Upper lobe of left lung (tissue), 6 donors: ENCODE measurements around the gene ACTR1A. TPM values are rescaled to one million over a fixed set of nuclear protein-coding genes. Genes with fewer than 3 reads are reported as not detected.

Experiments used
- ATAC-seq, 2 donors: fragments of 200-7000 bp; cut with Tn5 transposase; one replicate each; pipeline ENCODE4 v1.9.1; 2022; ENCODE audit warnings: mild to moderate bottlenecking in 2 of 2, moderate library complexity in 2 of 2; ENCODE audit not compliant: low FRiP score in 2 of 2
- DNase-seq, 2 donors: peaks; one replicate each; pipeline ENCODE4 v3.0.0-alpha.2; 2019 to 2020
- H3K27ac ChIP-seq, 4 donors: fragments of 200-600 bp; sonication (generic); one replicate each; pipeline ENCODE4 v1.5.1; 2016 to 2019
- H3K27me3 ChIP-seq, 4 donors: fragments of 200-600 bp; sonication (generic); one replicate each; pipeline ENCODE4 v1.5.1; 2017 to 2019
- H3K36me3 ChIP-seq, 4 donors: fragments of 200-600 bp; sonication (generic); one replicate each; pipeline ENCODE4 v1.5.1; 2016 to 2019
- H3K4me1 ChIP-seq, 4 donors: fragments of 200-600 bp; sonication (generic); one replicate each; pipeline ENCODE4 v1.5.1; 2018 to 2019
- H3K4me3 ChIP-seq, 4 donors: fragments of 200-600 bp; sonication (generic); one replicate each; pipeline ENCODE4 v1.5.1; 2017 to 2019; ENCODE audit warnings: mild to moderate bottlenecking in 2 of 4, moderate library complexity in 1 of 4
- H3K9me3 ChIP-seq, 4 donors: fragments of 200-600 bp; sonication (generic); one replicate each; pipeline ENCODE4 v1.5.1; 2018 to 2019
- EP300 ChIP-seq, 4 donors: sonication (generic); formaldehyde crosslinking; IDR thresholded peaks; one replicate each; pipeline ENCODE4 v1.5.1; 2017; ENCODE audit warnings: antibody characterized with exemption in 4 of 4, control low read depth in 2 of 4
- POLR2A ChIP-seq, 4 donors: fragments of 450-650 bp; IDR thresholded peaks; one replicate each; pipeline ENCODE4 v1.5.1; 2016 to 2017; ENCODE audit warnings: antibody characterized with exemption in 4 of 4, mild to moderate bottlenecking in 2 of 4
- POLR2AphosphoS5 ChIP-seq, 2 donors: sonication (generic); formaldehyde crosslinking; IDR thresholded peaks; one replicate each; pipeline ENCODE4 v1.5.1; 2017; ENCODE audit warnings: antibody characterized with exemption in 2 of 2
- WGBS, 2 donors: methylation state at CpG; one replicate each; pipeline ENCODE4 v1.1.5; 2017 to 2018; 5-methylcytosine and 5-hydroxymethylcytosine counted together
- small RNA-seq, 4 donors: library from RNA; depleted of rRNA; stranded (forward); fragments of <200 nt; gene quantifications; one replicate each; pipeline ENCODE3, GENCODE V24; 2016
- total RNA-seq, 6 donors: library from RNA; depleted of rRNA in 4 of 6; stranded (reverse); fragments of >200 nt in 4 of 6; gene quantifications; one replicate each; pipeline versions ENCODE4 v1.1.0 to v1.2.1, GENCODE V29; 2016 to 2021
- TF ChIP-seq, protein P1 (sequence below), 6 experiments: fragments of 450-650 bp in 4 of 6; fragments of 200-600 bp in 2 of 6; sonication (generic) in 2 of 6; IDR thresholded peaks; one replicate each; pipeline ENCODE4 v1.5.1; 2016 to 2019; ENCODE audit warnings: antibody characterized with exemption in 6 of 6
- donor health status: DM: no; HTN: no; CAD: no; lungs with moderate emphysema.
- donor health status: DM: no; HTN: yes; CAD: no; lungs with severe emphysema.

Gene ACTR1A
- total RNA-seq, 6 donors from 2014 or later, result 54.5 to 126 (median 93.2) TPM

DNA sequence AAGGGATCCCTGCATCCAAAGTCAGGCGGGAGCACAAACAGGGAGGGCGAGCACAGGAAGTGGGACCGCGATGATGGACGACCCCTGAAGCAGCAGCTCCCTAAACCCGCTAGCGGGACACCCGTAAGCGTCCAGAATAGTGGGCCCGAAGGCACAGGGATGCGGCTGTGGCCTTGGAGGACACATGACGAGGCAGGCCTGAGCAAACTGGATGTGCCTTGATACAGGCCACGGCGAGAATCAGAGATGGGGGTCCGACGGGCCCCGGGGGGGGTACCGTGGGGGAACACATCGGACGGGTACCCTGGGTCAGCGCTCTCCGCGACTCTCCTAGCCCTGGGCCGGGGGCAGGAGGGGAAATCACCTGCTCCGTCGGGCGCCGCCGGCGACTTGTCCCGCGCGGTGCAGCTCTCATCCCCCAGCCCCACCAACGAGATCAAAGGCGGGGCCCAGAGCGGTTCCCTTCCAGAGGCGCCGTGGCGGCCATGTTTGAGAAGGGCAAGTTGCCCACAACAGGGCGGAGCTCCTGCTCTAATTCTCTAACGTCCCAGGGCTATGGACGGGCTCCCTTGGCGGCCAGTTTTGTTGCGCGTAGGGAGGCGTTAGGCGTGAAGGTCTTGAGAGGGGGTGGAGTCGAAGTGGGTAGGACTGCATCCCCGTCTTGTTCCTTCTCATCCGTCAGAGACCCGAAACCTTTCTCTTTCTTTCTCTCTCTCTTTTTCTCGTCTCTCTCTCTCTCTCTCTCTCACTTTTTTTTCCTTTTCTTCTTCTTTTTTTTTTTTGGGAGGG lies 70.2 kb downstream of the ACTR1A start, which contains the start of gene CUEDC2:
Gene CUEDC2, minus strand, starts transcription at position 413 of the 789 bp plus-strand sequence. CDS start 7,386 bp downstream, outside the sequence.
- ATAC-seq (peak; percentile 97), DNase-seq (peak; percentile 97)
- no peaks in the 10 kb centered on the region for H3K9me3 ChIP-seq
- H3K4me1 ChIP-seq, result peaks cover 22 to 47% (median 42%) of the 10 kb centered on the region in 4 donors
- H3K27ac ChIP-seq, result peak within 1 kb of the TSS; percentile 68 to 94 (median 88)
- no peaks in the 10 kb centered on the region for H3K27me3 ChIP-seq
- H3K36me3 ChIP-seq, result no peaks in the 10 kb centered on the region
- H3K4me3 ChIP-seq, result peak within 1 kb of the TSS; percentile 74 to 94 (median 86)
- peak in 1 of 4 donors; percentile 27 for TF ChIP-seq EP300 (IDR thresholded peaks at IDR 0.05)
- peak; percentile 62 to 86 for TF ChIP-seq POLR2AphosphoS5 (IDR thresholded peaks at IDR 0.05)
- peak in 2 of 4 donors; percentile 14 to 64 for TF ChIP-seq POLR2A (IDR thresholded peaks at IDR 0.05)
- TF ChIP-seq, protein P1, sequence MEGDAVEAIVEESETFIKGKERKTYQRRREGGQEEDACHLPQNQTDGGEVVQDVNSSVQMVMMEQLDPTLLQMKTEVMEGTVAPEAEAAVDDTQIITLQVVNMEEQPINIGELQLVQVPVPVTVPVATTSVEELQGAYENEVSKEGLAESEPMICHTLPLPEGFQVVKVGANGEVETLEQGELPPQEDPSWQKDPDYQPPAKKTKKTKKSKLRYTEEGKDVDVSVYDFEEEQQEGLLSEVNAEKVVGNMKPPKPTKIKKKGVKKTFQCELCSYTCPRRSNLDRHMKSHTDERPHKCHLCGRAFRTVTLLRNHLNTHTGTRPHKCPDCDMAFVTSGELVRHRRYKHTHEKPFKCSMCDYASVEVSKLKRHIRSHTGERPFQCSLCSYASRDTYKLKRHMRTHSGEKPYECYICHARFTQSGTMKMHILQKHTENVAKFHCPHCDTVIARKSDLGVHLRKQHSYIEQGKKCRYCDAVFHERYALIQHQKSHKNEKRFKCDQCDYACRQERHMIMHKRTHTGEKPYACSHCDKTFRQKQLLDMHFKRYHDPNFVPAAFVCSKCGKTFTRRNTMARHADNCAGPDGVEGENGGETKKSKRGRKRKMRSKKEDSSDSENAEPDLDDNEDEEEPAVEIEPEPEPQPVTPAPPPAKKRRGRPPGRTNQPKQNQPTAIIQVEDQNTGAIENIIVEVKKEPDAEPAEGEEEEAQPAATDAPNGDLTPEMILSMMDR (IDR thresholded peaks at IDR 0.05), result no peak
- WGBS, 2 donors, result 0% methylated on average over 23 to 34 of the region's 52 CpGs

DNA sequence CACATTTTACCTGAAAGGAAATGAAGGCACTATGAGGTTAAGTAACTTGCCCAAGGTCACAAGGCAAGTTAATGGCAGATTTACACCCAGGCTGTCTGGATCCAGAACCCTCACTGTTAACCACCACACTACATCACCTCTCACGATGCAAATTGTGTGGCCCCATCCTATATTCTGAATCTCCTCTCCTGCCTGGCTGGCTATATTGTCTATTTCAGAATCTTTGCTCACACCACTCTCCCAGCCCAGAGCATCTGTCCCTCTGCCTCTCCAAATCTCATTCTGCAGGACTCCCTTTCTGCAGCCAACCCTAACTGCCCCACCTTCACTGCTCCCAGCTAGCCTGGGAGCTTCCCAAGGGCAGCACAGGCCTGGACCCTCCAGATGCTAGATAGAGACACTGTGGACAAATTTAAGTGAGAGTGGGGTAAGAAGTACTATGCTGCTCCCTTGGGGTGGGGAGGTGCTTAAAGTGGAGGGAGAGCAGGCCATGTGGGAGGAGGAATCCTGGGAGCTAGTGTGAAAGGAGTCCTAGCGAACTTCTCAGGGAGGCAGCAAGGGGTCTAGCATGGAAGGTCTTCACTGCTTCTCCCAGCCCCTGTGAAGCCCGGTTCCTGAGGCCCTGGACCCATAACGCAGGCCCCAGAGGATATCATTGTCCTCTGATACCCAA lies 70.9 kb downstream of the ACTR1A start:
- ATAC-seq, result no peak
- no peaks in the 10 kb centered on the region for H3K9me3 ChIP-seq
- WGBS, 2 donors, result 22 to 24% methylated on average over 3 to 4 of the region's 4 CpGs
- TF ChIP-seq POLR2A (IDR thresholded peaks at IDR 0.05) (no peak), EP300 (IDR thresholded peaks at IDR 0.05) (no peak), POLR2AphosphoS5 (IDR thresholded peaks at IDR 0.05) (no peak)
- TF ChIP-seq, protein P1 (IDR thresholded peaks at IDR 0.05), result no peak
- DNase-seq, result no peak
- H3K4me3 ChIP-seq, result peak overlapping the region; percentile 74 to 94 (median 86)
- peak overlapping the region; percentile 68 to 94 (median 88) for H3K27ac ChIP-seq
- no peaks in the 10 kb centered on the region for H3K27me3 ChIP-seq
- H3K36me3 ChIP-seq, result no peaks in the 10 kb centered on the region
- H3K4me1 ChIP-seq, result peaks cover 22 to 43% (median 41%) of the 10 kb centered on the region in 4 donors

- no peaks in the 10 kb centered on the region for H3K27me3 ChIP-seq
- H3K4me3 ChIP-seq, result no peak overlapping the region
- no peaks in the 10 kb centered on the region for H3K9me3 ChIP-seq
- H3K36me3 ChIP-seq, result peaks cover 0 to 8% (median 5%) of the 10 kb centered on the region in 4 donors
- H3K4me1 ChIP-seq, result peaks cover 13 to 25% (median 23%) of the 10 kb centered on the region in 4 donors
- ATAC-seq (no peak), DNase-seq (no peak)
- 83 to 90% methylated on average over 6 to 8 of the region's 8 CpGs for WGBS, 2 donors
- no peak overlapping the region for H3K27ac ChIP-seq
- TF ChIP-seq, protein P1 (IDR thresholded peaks at IDR 0.05), result no peak
- TF ChIP-seq EP300 (IDR thresholded peaks at IDR 0.05), result no peak
- TF ChIP-seq POLR2A (IDR thresholded peaks at IDR 0.05), result no peak
Measured at GRCh38 chr10:102429468-102429867, 73.0 kb downstream of the ACTR1A start.

Small RNA genes lying within 50 kb of the gene (small RNA-seq; reads per million reads assigned to genes)
- gene MIR146B, result 18,036 to 89,349 (median 40,621) reads per million in 4 donors

Other genes starting within 250 kb of the ACTR1A start
- gene NFKB2, start 107.0 kb downstream of the ACTR1A start, total RNA-seq, result 10 to 100 TPM; 31.2 to 67.6 (median 41.2) TPM
- gene PSD, start 83.9 kb downstream of the ACTR1A start, total RNA-seq, result 10 to 100 TPM in 2 of 6 donors, 1 to 10 TPM in 4; 1.1 to 28.3 (median 3.5) TPM
- gene FBXL15, start 81.9 kb downstream of the ACTR1A start, total RNA-seq, result 10 to 100 TPM; 18.5 to 70.2 (median 26.8) TPM
- 10 to 100 TPM; 33.1 to 67.1 (median 46.5) TPM for gene CUEDC2, start 70.1 kb downstream of the ACTR1A start, total RNA-seq
- gene C10orf95, start 51.2 kb downstream of the ACTR1A start, total RNA-seq, result 10 to 100 TPM in 5 of 6 donors, 1 to 10 TPM in 1; 5.9 to 27.5 (median 15.1) TPM
- 10 to 100 TPM in 5 of 6 donors, 1 to 10 TPM in 1; 4.1 to 15.7 (median 11.9) TPM for gene SUFU, start 1.3 kb upstream of the ACTR1A start, total RNA-seq
- 100 to 1,000 TPM; 162 to 279 (median 177) TPM for gene TRIM8, start 141.8 kb upstream of the ACTR1A start, total RNA-seq
- 1 to 10 TPM; 4.6 to 7.9 (median 6.4) TPM for gene ARL3, start 211.7 kb upstream of the ACTR1A start, total RNA-seq
- 10 to 100 TPM in 2 of 6 donors, 1 to 10 TPM in 4; 3.9 to 28.3 (median 8.0) TPM for gene SFXN2, start 211.9 kb upstream of the ACTR1A start, total RNA-seq
- 10 to 100 TPM; 41.7 to 76.6 (median 54.7) TPM for gene WBP1L, start 241.2 kb upstream of the ACTR1A start, total RNA-seq